GM12874 (cell line): ENCODE data around the gene PPIL4.

Experiments used
- CTCF ChIP-seq: IDR thresholded peaks from 2 replicates; pipeline ENCODE4 v1.5.1; 2011; ENCODE audit warnings: low read depth, mild to moderate bottlenecking, control low read depth, low read length, moderate library complexity; ENCODE audit not compliant: insufficient read depth

Gene PPIL4

GRCh38 chr6:149501201-149501600 is 44.6 kb downstream of the PPIL4 start:
- no peak for TF ChIP-seq CTCF

- no peak for TF ChIP-seq CTCF
Measured at GRCh38 chr6:149500096-149500495, 45.7 kb downstream of the PPIL4 start.

- no peak for TF ChIP-seq CTCF
Measured at GRCh38 chr6:149499066-149499465, 46.8 kb downstream of the PPIL4 start.

- TF ChIP-seq CTCF: no peak
Measured at GRCh38 chr6:149497365-149497764, 48.5 kb downstream of the PPIL4 start.

- no peak for TF ChIP-seq CTCF
Measured at GRCh38 chr6:149493761-149494320, 52.0 kb downstream of the PPIL4 start.

- TF ChIP-seq CTCF: no peak
Measured at GRCh38 chr6:149492798-149493343, 53.0 kb downstream of the PPIL4 start.

GRCh38 chr6:149489967-149490366 is 55.9 kb downstream of the PPIL4 start:
- TF ChIP-seq CTCF: no peak
